Measurements from ENCODE around the gene CEP20.

CEP20 gene

GRCh38 chr16:15915555-15916081 is 27.2 kb upstream of the CEP20 start:
- Histone ChIP-seq H3K9ac (ENCODE audit: low read depth, low read length) (no peak overlapping the region), H3K27ac (ENCODE audit: low read length) (no peak overlapping the region), H3K27me3 (ENCODE audit: insufficient read depth, low read length) (no peaks in the 10 kb centered on the region), H3K4me3 (ENCODE audit: low read length) (no peak overlapping the region), H3K9me3 (ENCODE audit: insufficient read depth, low read depth, low read length) (no peaks in the 10 kb centered on the region), H3K36me3 (ENCODE audit: insufficient read depth, low read depth, low read length) (no peaks in the 10 kb centered on the region), H3K4me1 (ENCODE audit: insufficient read depth, low read length) (no peaks in the 10 kb centered on the region)

GRCh38 chr16:15913046-15913698 is 24.8 kb upstream of the CEP20 start:
- Histone ChIP-seq H3K36me3 (ENCODE audit: insufficient read depth, low read depth, low read length) (no peaks in the 10 kb centered on the region), H3K4me3 (ENCODE audit: low read length) (no peak overlapping the region), H3K9me3 (ENCODE audit: insufficient read depth, low read depth, low read length) (no peaks in the 10 kb centered on the region), H3K9ac (ENCODE audit: low read depth, low read length) (no peak overlapping the region), H3K4me1 (ENCODE audit: insufficient read depth, low read length) (no peaks in the 10 kb centered on the region), H3K27me3 (ENCODE audit: insufficient read depth, low read length) (no peaks in the 10 kb centered on the region), H3K27ac (ENCODE audit: low read length) (no peak overlapping the region)

DNA sequence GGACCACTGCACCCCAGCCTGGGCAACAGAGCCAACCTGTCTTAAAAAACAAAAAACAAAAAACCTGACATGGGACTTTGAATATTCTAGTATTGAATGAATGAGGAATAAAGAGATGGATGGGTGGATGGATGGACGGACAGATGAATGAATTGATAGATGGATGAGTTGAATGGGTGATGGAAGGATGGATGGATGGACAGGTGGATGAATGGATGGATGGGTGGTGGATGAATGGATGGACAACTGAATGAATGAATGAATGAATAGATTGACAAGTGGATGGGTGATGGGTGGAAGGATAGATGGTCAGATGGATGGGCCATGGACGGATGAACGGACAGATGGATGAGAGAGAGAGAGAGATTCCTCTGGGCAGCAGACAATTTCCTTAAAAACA is 22.8 kb upstream of the CEP20 start:
- no peaks in the 10 kb centered on the region for H3K36me3 ChIP-seq (ENCODE audit: insufficient read depth, low read depth, low read length)
- no peaks in the 10 kb centered on the region for H3K27me3 ChIP-seq (ENCODE audit: insufficient read depth, low read length)
- no peak overlapping the region for H3K27ac ChIP-seq (ENCODE audit: low read length)
- no peak overlapping the region for H3K4me3 ChIP-seq (ENCODE audit: low read length)
- H3K4me1 ChIP-seq (ENCODE audit: insufficient read depth, low read length), result no peaks in the 10 kb centered on the region
- H3K9ac ChIP-seq (ENCODE audit: low read depth, low read length), result no peak overlapping the region
- H3K9me3 ChIP-seq (ENCODE audit: insufficient read depth, low read depth, low read length), result no peaks in the 10 kb centered on the region

DNA sequence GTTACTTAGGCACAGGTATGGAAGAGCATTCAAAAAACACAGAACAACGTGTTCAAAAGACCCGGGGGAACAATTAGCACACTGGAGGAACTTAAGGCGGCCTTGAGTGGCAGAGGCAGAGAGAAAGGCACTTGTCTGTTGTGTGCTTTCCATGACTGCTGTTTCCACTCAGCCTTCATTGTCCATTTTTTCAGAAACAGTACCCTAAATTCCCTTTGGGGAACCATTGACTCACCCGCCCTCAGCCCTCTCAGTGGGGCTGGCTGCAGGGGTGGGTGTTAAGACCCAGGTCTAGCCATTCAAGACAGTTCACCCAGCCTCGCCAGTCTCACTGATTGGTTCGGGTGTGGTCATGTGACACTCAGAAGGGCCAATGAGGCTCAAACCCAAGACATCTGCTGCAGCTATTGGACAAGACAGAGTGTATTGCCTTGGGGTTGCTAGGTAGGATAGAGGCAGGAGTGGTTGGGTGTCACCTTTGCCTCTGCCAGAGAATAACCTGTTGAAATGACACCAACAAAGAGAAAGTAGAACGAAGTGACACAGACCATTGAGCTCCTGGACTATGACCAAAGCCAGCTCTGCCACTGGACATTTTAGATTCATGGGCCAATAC is 19.6 kb upstream of the CEP20 start:
- Histone ChIP-seq H3K27me3 (ENCODE audit: insufficient read depth, low read length) (no peaks in the 10 kb centered on the region), H3K4me1 (ENCODE audit: insufficient read depth, low read length) (no peaks in the 10 kb centered on the region), H3K36me3 (ENCODE audit: insufficient read depth, low read depth, low read length) (no peaks in the 10 kb centered on the region), H3K27ac (ENCODE audit: low read length) (no peak overlapping the region), H3K9ac (ENCODE audit: low read depth, low read length) (no peak overlapping the region), H3K4me3 (ENCODE audit: low read length) (no peak overlapping the region), H3K9me3 (ENCODE audit: insufficient read depth, low read depth, low read length) (no peaks in the 10 kb centered on the region)

- Histone ChIP-seq H3K4me1 (ENCODE audit: insufficient read depth, low read length) (no peaks in the 10 kb centered on the region), H3K9ac (ENCODE audit: low read depth, low read length) (no peak overlapping the region), H3K9me3 (ENCODE audit: insufficient read depth, low read depth, low read length) (no peaks in the 10 kb centered on the region), H3K36me3 (ENCODE audit: insufficient read depth, low read depth, low read length) (no peaks in the 10 kb centered on the region), H3K27ac (ENCODE audit: low read length) (no peak overlapping the region), H3K27me3 (ENCODE audit: insufficient read depth, low read length) (no peaks in the 10 kb centered on the region), H3K4me3 (ENCODE audit: low read length) (no peak overlapping the region)
Measured at GRCh38 chr16:15906439-15906838, 18.0 kb upstream of the CEP20 start.

GRCh38 chr16:15903960-15904359 is 15.6 kb upstream of the CEP20 start:
- Histone ChIP-seq H3K9me3 (ENCODE audit: insufficient read depth, low read depth, low read length) (no peaks in the 10 kb centered on the region), H3K4me1 (ENCODE audit: insufficient read depth, low read length) (no peaks in the 10 kb centered on the region; the same call in 1 of the 2 replicates), H3K36me3 (ENCODE audit: insufficient read depth, low read depth, low read length) (no peaks in the 10 kb centered on the region), H3K27me3 (ENCODE audit: insufficient read depth, low read length) (no peaks in the 10 kb centered on the region), H3K27ac (ENCODE audit: low read length) (no peak overlapping the region), H3K9ac (ENCODE audit: low read depth, low read length) (no peak overlapping the region), H3K4me3 (ENCODE audit: low read length) (no peak overlapping the region)

DNA sequence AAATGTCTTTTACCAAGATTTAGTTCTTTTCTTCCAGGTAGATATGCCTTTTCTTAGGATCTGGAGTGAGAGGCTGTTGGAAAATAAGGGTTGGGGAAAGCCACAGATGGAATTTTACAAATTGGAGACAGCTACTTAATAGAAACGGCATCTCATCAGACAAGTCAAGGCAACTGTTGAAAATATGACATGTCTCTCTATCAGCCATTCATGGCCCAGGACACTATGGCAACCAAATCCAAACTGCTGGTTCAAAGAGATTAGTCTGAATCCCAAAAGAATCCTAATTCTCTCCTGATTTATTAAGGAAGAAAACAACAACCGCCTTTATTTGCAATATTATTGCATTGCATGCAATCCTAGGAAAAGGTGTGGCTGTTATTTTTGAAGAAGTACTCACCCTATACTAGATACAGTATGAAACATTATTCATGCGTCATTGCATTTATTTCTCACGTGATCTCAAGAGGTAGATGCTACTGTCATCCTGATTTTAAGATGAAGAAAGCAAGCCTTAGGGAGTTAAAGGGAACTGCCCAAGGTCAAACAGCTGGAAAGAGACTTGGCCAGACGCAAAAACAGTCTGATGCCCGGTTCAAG is 12.6 kb upstream of the CEP20 start:
- no peak overlapping the region for H3K4me3 ChIP-seq (ENCODE audit: low read length)
- no peaks in the 10 kb centered on the region for H3K36me3 ChIP-seq (ENCODE audit: insufficient read depth, low read depth, low read length)
- H3K27me3 ChIP-seq (ENCODE audit: insufficient read depth, low read length), result no peaks in the 10 kb centered on the region
- H3K9me3 ChIP-seq (ENCODE audit: insufficient read depth, low read depth, low read length), result no peaks in the 10 kb centered on the region
- no peak overlapping the region for H3K27ac ChIP-seq (ENCODE audit: low read length)
- H3K9ac ChIP-seq (ENCODE audit: low read depth, low read length), result no peak overlapping the region
- no peaks in the 10 kb centered on the region; the same call in 1 of the 2 replicates for H3K4me1 ChIP-seq (ENCODE audit: insufficient read depth, low read length)

DNA sequence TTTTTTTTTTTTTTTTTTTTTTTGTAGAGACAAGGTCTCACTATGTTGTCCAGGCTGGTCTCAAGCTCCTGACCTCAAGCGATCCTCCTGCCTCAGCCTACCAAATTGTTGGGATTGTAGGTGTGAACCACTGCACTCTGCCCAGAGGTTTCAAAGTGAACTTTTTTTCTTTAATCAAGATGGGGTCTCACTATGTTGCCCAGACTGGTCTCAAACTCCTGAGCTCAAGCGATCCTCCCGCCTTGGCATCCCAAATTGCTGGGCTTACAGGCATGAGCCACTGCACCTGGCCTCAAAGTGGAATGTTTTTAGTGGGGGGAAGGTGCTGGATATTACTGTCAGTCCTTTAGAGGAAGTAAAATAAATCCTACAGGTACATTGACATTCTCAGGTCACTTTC is 12.0 kb upstream of the CEP20 start:
- no peak overlapping the region for H3K9ac ChIP-seq (ENCODE audit: low read depth, low read length)
- H3K4me1 ChIP-seq (ENCODE audit: insufficient read depth, low read length), result no peaks in the 10 kb centered on the region; the same call in 1 of the 2 replicates
- no peak overlapping the region for H3K27ac ChIP-seq (ENCODE audit: low read length)
- no peaks in the 10 kb centered on the region for H3K27me3 ChIP-seq (ENCODE audit: insufficient read depth, low read length)
- no peaks in the 10 kb centered on the region for H3K9me3 ChIP-seq (ENCODE audit: insufficient read depth, low read depth, low read length)
- no peaks in the 10 kb centered on the region for H3K36me3 ChIP-seq (ENCODE audit: insufficient read depth, low read depth, low read length)
- H3K4me3 ChIP-seq (ENCODE audit: low read length), result no peak overlapping the region

DNA sequence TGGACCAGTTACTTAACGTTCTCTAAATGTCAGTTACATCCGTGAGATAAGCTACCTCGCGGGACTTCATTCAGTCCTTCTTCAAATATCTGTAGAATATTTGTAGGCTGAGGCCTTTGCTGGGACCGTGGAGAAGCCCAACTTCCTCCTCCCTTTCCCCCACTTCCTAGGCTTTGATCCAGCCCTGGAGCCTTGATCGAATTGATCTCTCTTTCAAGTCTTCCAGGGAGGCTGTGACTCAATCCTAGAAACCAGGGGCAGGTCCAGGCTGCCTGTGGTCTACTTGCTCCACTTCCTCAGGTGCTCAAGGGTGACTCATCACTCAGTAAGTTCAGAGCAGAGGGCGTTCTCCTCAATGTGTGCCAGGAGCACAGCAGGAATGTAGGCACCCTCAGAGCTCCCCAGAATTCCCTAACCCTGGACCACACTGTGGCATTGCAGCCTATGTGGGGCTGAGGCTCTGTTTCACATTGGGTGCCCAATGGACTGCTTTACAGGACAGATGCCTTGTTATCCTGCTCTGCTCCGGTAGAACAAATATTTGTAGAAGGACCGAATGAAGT is 11.2 kb upstream of the CEP20 start:
- no peaks in the 10 kb centered on the region for H3K27me3 ChIP-seq (ENCODE audit: insufficient read depth, low read length)
- no peaks in the 10 kb centered on the region for H3K36me3 ChIP-seq (ENCODE audit: insufficient read depth, low read depth, low read length)
- H3K4me3 ChIP-seq (ENCODE audit: low read length), result no peak overlapping the region
- H3K27ac ChIP-seq (ENCODE audit: low read length), result no peak overlapping the region
- H3K4me1 ChIP-seq (ENCODE audit: insufficient read depth, low read length), result no peaks in the 10 kb centered on the region; the same call in 1 of the 2 replicates
- no peak overlapping the region for H3K9ac ChIP-seq (ENCODE audit: low read depth, low read length)
- H3K9me3 ChIP-seq (ENCODE audit: insufficient read depth, low read depth, low read length), result no peaks in the 10 kb centered on the region

DNA sequence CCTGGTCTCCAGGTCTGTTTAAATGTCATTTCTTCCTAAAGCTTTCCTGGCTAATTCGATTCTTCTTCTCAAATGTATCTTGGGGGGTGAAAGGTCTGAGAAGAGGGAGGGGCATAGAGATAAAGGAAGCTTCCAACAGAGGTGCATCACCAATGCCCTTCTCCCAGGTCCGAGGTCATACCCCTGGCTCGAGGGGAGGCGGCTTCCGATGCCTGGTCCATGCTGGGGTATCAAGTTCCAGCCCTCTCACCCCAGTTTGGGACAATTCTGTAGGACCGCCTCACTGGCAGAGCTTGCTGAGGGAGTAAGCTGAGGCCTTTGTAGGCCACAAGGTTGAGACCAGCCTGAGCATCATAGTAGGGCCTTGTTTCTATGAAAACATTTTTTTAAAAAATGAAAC is 10.3 kb upstream of the CEP20 start:
- H3K9ac ChIP-seq (ENCODE audit: low read depth, low read length), result no peak overlapping the region
- H3K9me3 ChIP-seq (ENCODE audit: insufficient read depth, low read depth, low read length), result no peaks in the 10 kb centered on the region
- no peak overlapping the region for H3K4me3 ChIP-seq (ENCODE audit: low read length)
- no peaks in the 10 kb centered on the region; the same call in 1 of the 2 replicates for H3K4me1 ChIP-seq (ENCODE audit: insufficient read depth, low read length)
- no peaks in the 10 kb centered on the region for H3K36me3 ChIP-seq (ENCODE audit: insufficient read depth, low read depth, low read length)
- no peak overlapping the region for H3K27ac ChIP-seq (ENCODE audit: low read length)
- H3K27me3 ChIP-seq (ENCODE audit: insufficient read depth, low read length), result no peaks in the 10 kb centered on the region

- Histone ChIP-seq H3K4me1 (ENCODE audit: insufficient read depth, low read length) (no peaks in the 10 kb centered on the region; the same call in 1 of the 2 replicates), H3K27ac (ENCODE audit: low read length) (no peak overlapping the region), H3K4me3 (ENCODE audit: low read length) (no peak overlapping the region), H3K9me3 (ENCODE audit: insufficient read depth, low read depth, low read length) (no peaks in the 10 kb centered on the region), H3K27me3 (ENCODE audit: insufficient read depth, low read length) (no peaks in the 10 kb centered on the region), H3K9ac (ENCODE audit: low read depth, low read length) (no peak overlapping the region), H3K36me3 (ENCODE audit: insufficient read depth, low read depth, low read length) (no peaks in the 10 kb centered on the region)
Measured at GRCh38 chr16:15897834-15898254, 9.4 kb upstream of the CEP20 start.
